ENCODE data around the gene NUDT6. TPM values are rescaled to one million over a fixed set of nuclear protein-coding genes. Genes with fewer than 3 reads are reported as not detected.
"Not testable (repeated sequence)": the region's sequence is repeated elsewhere in the genome, so short reads cannot be mapped to it uniquely, and the experiment has no call there.

The NUDT6 gene
- 3.6 and 5.1 TPM in 2 replicates for total RNA-seq

- no peak for DNase-seq (ENCODE audit: low read depth, low spot score)
These were observed at the start of gene NUDT6 for GRCh38 chr4:122921971-122922876. Gene NUDT6 (minus strand): TSS chr4:122922597. CDS start chr4:122922572, 25 bp downstream.

GRCh38 chr4:122968227-122968812 is 45.9 kb upstream of the NUDT6 start:
- DNase-seq (ENCODE audit: low read depth, low spot score) = no peak

- no peak for DNase-seq (ENCODE audit: low read depth, low spot score)
These were observed 44.8 kb upstream of the NUDT6 start for GRCh38 chr4:122967231-122967630.

GRCh38 chr4:122966201-122966600 is 43.8 kb upstream of the NUDT6 start:
- no peak for DNase-seq (ENCODE audit: low read depth, low spot score)

GRCh38 chr4:122963216-122963615 is 40.8 kb upstream of the NUDT6 start:
- no peak for DNase-seq (ENCODE audit: low read depth, low spot score)

- DNase-seq (ENCODE audit: low read depth, low spot score) = no peak
These were observed 38.2 kb upstream of the NUDT6 start for GRCh38 chr4:122960611-122961000.

GRCh38 chr4:122959981-122960610 is 37.7 kb upstream of the NUDT6 start:
- DNase-seq (ENCODE audit: low read depth, low spot score) = no peak

GRCh38 chr4:122959441-122959840 is 37.0 kb upstream of the NUDT6 start:
- DNase-seq (ENCODE audit: low read depth, low spot score) = no peak

GRCh38 chr4:122958505-122958904 is 36.1 kb upstream of the NUDT6 start:
- no peak for DNase-seq (ENCODE audit: low read depth, low spot score)

GRCh38 chr4:122953924-122954323 is 31.5 kb upstream of the NUDT6 start:
- DNase-seq (ENCODE audit: low read depth, low spot score) = no peak

- no peak for DNase-seq (ENCODE audit: low read depth, low spot score)
These were observed 29.6 kb upstream of the NUDT6 start for GRCh38 chr4:122952028-122952427.

- no peak for DNase-seq (ENCODE audit: low read depth, low spot score)
These were observed 26.3 kb upstream of the NUDT6 start for GRCh38 chr4:122948671-122949070.

- no peak for DNase-seq (ENCODE audit: low read depth, low spot score)
These were observed 23.7 kb upstream of the NUDT6 start for GRCh38 chr4:122946142-122946541.

- DNase-seq (ENCODE audit: low read depth, low spot score) = not testable (repeated sequence)
These were observed 22.7 kb upstream of the NUDT6 start for GRCh38 chr4:122945136-122945535.

GRCh38 chr4:122932763-122933162 is 10.4 kb upstream of the NUDT6 start:
- DNase-seq (ENCODE audit: low read depth, low spot score) = no peak

- no peak for DNase-seq (ENCODE audit: low read depth, low spot score)
These were observed 8.5 kb upstream of the NUDT6 start for GRCh38 chr4:122930862-122931261.

GRCh38 chr4:122928930-122929329 is 6.5 kb upstream of the NUDT6 start:
- DNase-seq (ENCODE audit: low read depth, low spot score) = no peak

- DNase-seq (ENCODE audit: low read depth, low spot score) = peak; percentile 44
These were observed 597 bp upstream of the NUDT6 start for GRCh38 chr4:122922877-122923511.

- DNase-seq (ENCODE audit: low read depth, low spot score) = no peak
These were observed 1.1 kb downstream of the NUDT6 start for GRCh38 chr4:122921300-122921699.

GRCh38 chr4:122920473-122920872 is 1.9 kb downstream of the NUDT6 start:
- no peak for DNase-seq (ENCODE audit: low read depth, low spot score)

- DNase-seq (ENCODE audit: low read depth, low spot score) = peak; percentile 51
These were observed 4.7 kb downstream of the NUDT6 start for GRCh38 chr4:122917731-122918130.

- no peak for DNase-seq (ENCODE audit: low read depth, low spot score)
These were observed 7.5 kb downstream of the NUDT6 start for GRCh38 chr4:122914938-122915337.
